K562 (cell line): ENCODE measurements around the gene LBH. TPM values are rescaled to one million over a fixed set of nuclear protein-coding genes. Genes with fewer than 3 reads are reported as not detected.

ENCODE experiments used
- ATAC-seq: fragments of 200-7000 bp; cut with Tn5 transposase; 3 replicates; pipeline ENCODE4 v1.9.1; 2020; ENCODE audit warnings: moderate library complexity
- BruUV-seq: library from RNA; stranded (reverse); fragments of 400-500 nt; replicated peaks from 2 replicates; lab custom pipeline; 2021; lab: Mats Ljungman, UMichigan
- CTCF ChIA-PET: fragments of 300-600 bp; formaldehyde crosslinking; extraction: SDS; loops from one replicate; lab custom pipeline; 2021; ENCODE audit warnings: low intra/inter-chr PET ratio; lab: Yijun Ruan, JAX
- POLR2A ChIA-PET: fragments of 300-600, 350-650 bp; sonication (Branson Sonifier 250); formaldehyde crosslinking; extraction: SDS; loops from one replicate; lab custom pipeline; 2021; ENCODE audit warnings: antibody characterized with exemption, inconsistent platforms; lab: Yijun Ruan, JAX
- DNase-seq, 4 experiments: peaks; one replicate each; pipeline versions ENCODE4 v3.0.0 to v3.0.0-alpha.2; 2011 to 2018; ENCODE audit warnings: low spot score in 3 of 4, mixed read lengths in 3 of 4; ENCODE audit errors: extremely low read depth in 1 of 4
- FAIRE-seq: peaks from 2 replicates; lab custom pipeline; 2011; peaks lifted over from hg19 to GRCh38; lab: Jason Lieb, UNC
- H2AFZ ChIP-seq: 2 replicates; pipeline ENCODE4 v1.6.0; 2011; ENCODE audit warnings: low read depth, low read length, control low read depth, inconsistent platforms
- H3K27ac ChIP-seq: fragments of 200-600 bp; 3 replicates; pipeline ENCODE4 v1.8.0; 2011; ENCODE audit warnings: low read depth, mild to moderate bottlenecking, control low read depth, inconsistent platforms, low read length, moderate library complexity, mixed read lengths; ENCODE audit errors: extremely low read depth
- H3K27me3 ChIP-seq, 2 experiments: fragments of 300-600 bp in 1 of 2; 2 replicates in 1 of 2; 3 replicates in 1 of 2; pipeline versions ENCODE4 v1.6.0 to v1.8.0; 2011; ENCODE audit warnings: inconsistent platforms in 2 of 2, low read length in 2 of 2, mild to moderate bottlenecking in 1 of 2, mixed read lengths in 1 of 2, moderate library complexity in 1 of 2; ENCODE audit not compliant: control insufficient read depth in 2 of 2, insufficient read depth in 2 of 2
- H3K36me3 ChIP-seq: fragments of 300-600 bp; 3 replicates; pipeline ENCODE4 v1.8.0; 2011; ENCODE audit warnings: mild to moderate bottlenecking, low read length, inconsistent platforms; ENCODE audit not compliant: control insufficient read depth, insufficient read depth
- H3K4me1 ChIP-seq, 2 experiments: fragments of 200-600 bp in 1 of 2; replicated peaks in 1 of 2; 2 replicates in 1 of 2; 3 replicates in 1 of 2; pipeline versions ENCODE4 v1.5.1 to v1.8.0; 2011; ENCODE audit warnings: inconsistent platforms in 2 of 2, low read length in 2 of 2, mild to moderate bottlenecking in 1 of 2, mixed read lengths in 1 of 2, moderate library complexity in 1 of 2; ENCODE audit not compliant: control insufficient read depth in 2 of 2, insufficient read depth in 2 of 2
- H3K4me2 ChIP-seq: 2 replicates; pipeline ENCODE4 v1.6.1; 2011; ENCODE audit warnings: low read length, control low read depth, inconsistent platforms, mixed read lengths; ENCODE audit not compliant: insufficient read depth
- H3K4me3 ChIP-seq: fragments of 200-600 bp; sonication (generic), shearing (Covaris generic); 2 replicates; pipeline ENCODE4 v1.5.1; 2016; ENCODE audit warnings: control low read depth, inconsistent platforms
- H3K79me2 ChIP-seq: fragments of 200-600 bp; 3 replicates; pipeline ENCODE4 v1.8.0; 2011; ENCODE audit warnings: low read length, inconsistent platforms; ENCODE audit not compliant: control insufficient read depth, insufficient read depth
- H3K9ac ChIP-seq, 2 experiments: 2 replicates each; pipeline versions ENCODE4 v1.6.0 to v1.6.1; 2011; ENCODE audit warnings: low read depth in 2 of 2, low read length in 2 of 2, control low read depth in 1 of 2, inconsistent platforms in 1 of 2, mild to moderate bottlenecking in 1 of 2, mixed read lengths in 1 of 2; ENCODE audit not compliant: insufficient read depth in 1 of 2
- H3K9me1 ChIP-seq: one replicate; pipeline ENCODE4 v1.6.0; 2011; ENCODE audit warnings: inconsistent platforms, mild to moderate bottlenecking, low read length, moderate library complexity; ENCODE audit not compliant: control insufficient read depth, insufficient read depth
- H3K9me3 ChIP-seq: replicated peaks from 2 replicates; pipeline ENCODE4 v1.5.1; 2011; ENCODE audit warnings: low read depth, low read length, inconsistent platforms; ENCODE audit not compliant: control insufficient read depth, insufficient read depth
- H4K20me1 ChIP-seq: replicated peaks from 2 replicates; pipeline ENCODE4 v1.6.1; 2011; ENCODE audit warnings: low read length, inconsistent platforms, mixed read lengths; ENCODE audit not compliant: control insufficient read depth, insufficient read depth
- ARID2 ChIP-seq: fragments of 450-650 bp; IDR thresholded peaks from 2 replicates; pipeline ENCODE4 v1.6.1; 2017; ENCODE audit warnings: antibody characterized with exemption, mild to moderate bottlenecking
- BCOR ChIP-seq: fragments of 450-650 bp; IDR thresholded peaks from 2 replicates; pipeline ENCODE4 v1.6.1; 2016
- DPF2 ChIP-seq: fragments of 450-650 bp; IDR thresholded peaks from 2 replicates; pipeline ENCODE4 v1.6.1; 2016
- HSF4 ChIP-seq: fragments of 250-450 bp; sonication (Bioruptor Pico); IDR thresholded peaks from 2 replicates; pipeline ENCODE4 v2.1.2; 2022; ENCODE audit warnings: mild to moderate bottlenecking, moderate library complexity, borderline replicate concordance
- NONO ChIP-seq, 2 experiments: fragments of 200-400 bp in 1 of 2; fragments of 450-650 bp in 1 of 2; formaldehyde crosslinking in 1 of 2; IDR thresholded peaks; 2 replicates each; pipeline ENCODE4 v1.6.1; 2017; ENCODE audit warnings: low read depth in 2 of 2, mild to moderate bottlenecking in 2 of 2, moderate library complexity in 2 of 2, low read length in 1 of 2
- RCOR1 ChIP-seq, 2 experiments: IDR thresholded peaks; 2 replicates each; pipeline ENCODE4 v1.6.1; 2012; ENCODE audit warnings: low read depth in 2 of 2, low read length in 2 of 2, borderline replicate concordance in 1 of 2, improper control_type of control experiment in 1 of 2
- SIN3A ChIP-seq, 2 experiments: fragments of 150-350 bp in 1 of 2; IDR thresholded peaks; 2 replicates each; pipeline ENCODE4 v1.6.1; 2011 to 2016; ENCODE audit warnings: borderline replicate concordance in 2 of 2, low read depth in 2 of 2, low read length in 2 of 2, mild to moderate bottlenecking in 2 of 2, moderate library complexity in 2 of 2; ENCODE audit not compliant: control insufficient read depth in 1 of 2
- SRSF1 ChIP-seq: fragments of 200-400 bp; formaldehyde crosslinking; IDR thresholded peaks from 2 replicates; pipeline ENCODE4 v1.6.1; 2017; ENCODE audit warnings: mild to moderate bottlenecking, low read depth, low read length, moderate library complexity
- ZFX ChIP-seq: sonication (generic); formaldehyde crosslinking; IDR thresholded peaks from 2 replicates; pipeline ENCODE4 v1.8.0; 2022; ENCODE audit warnings: mild to moderate bottlenecking, missing genetic modification reagents, moderate library complexity
- WGBS: fragments of 100-300 bp; shearing (Covaris generic); methylation state at CpG from one replicate; pipeline ENCODE4 v1.1.6; 2016; ENCODE audit warnings: low coverage, mixed read lengths; ENCODE audit not compliant: insufficient coverage; ENCODE audit errors: missing lambda C conversion rate; 5-methylcytosine and 5-hydroxymethylcytosine counted together
- in situ Hi-C: fragments of 300-500 bp; cut with MboI; formaldehyde crosslinking; loops from 4 replicates; pipeline ENCODE4 v1.15.0; 2018; ENCODE audit warnings: inconsistent platforms, mixed read lengths
- intact Hi-C: fragments of 100-400 bp; cut with micrococcal nuclease; formaldehyde crosslinking; loops from 2 replicates; pipeline ENCODE4 v1.14.2; 2022
- polyA plus RNA-seq, 8 experiments: library from polyadenylated mRNA; depleted of rRNA in 4 of 8; stranded (reverse) in 5 of 8; unstranded in 3 of 8; fragments of >200 nt; fragmentation: Nextera tagmentation in 2 of 8; fragmentation: Illumina TruSeq in 1 of 8; extraction: Ambion mirVana in 2 of 8; extraction: Trizol in 1 of 8; gene quantifications; 2 replicates each; pipeline versions ENCODE4 v1.2.1 to v1.2.3, GENCODE V29; 2011 to 2014; ENCODE audit warnings: inconsistent platforms in 1 of 8, missing spikeins in 1 of 8
- total RNA-seq, 7 experiments: library from RNA; depleted of rRNA in 6 of 7; stranded (reverse); fragments of >200 nt in 6 of 7; fragmentation: Illumina TruSeq in 2 of 7; extraction: Trizol in 2 of 7; gene quantifications; 2 replicates each; pipeline versions ENCODE4 v1.2.1 to v1.2.3, GENCODE V29; 2011 to 2021; ENCODE audit warnings: low replicate concordance in 1 of 7
- TF ChIP-seq, protein P1 (sequence below): sonication (generic); formaldehyde crosslinking; IDR thresholded peaks from 2 replicates; pipeline ENCODE4 v1.8.0; 2022; ENCODE audit warnings: mild to moderate bottlenecking, missing genetic modification reagents
- TF ChIP-seq, protein P2 (sequence below): fragments of 250-450 bp; sonication (Bioruptor Pico); IDR thresholded peaks from 2 replicates; pipeline ENCODE4 v1.5.0; 2021
- TF ChIP-seq, protein P3 (sequence below): sonication (generic); formaldehyde crosslinking; IDR thresholded peaks from 2 replicates; pipeline ENCODE4 v1.8.1; 2023; ENCODE audit warnings: missing genetic modification reagents, mild to moderate bottlenecking, borderline replicate concordance

LBH gene
- total and polyA plus RNA-seq, 9 of the 15 experiments (the other 6 are each of a cell fraction or from before 2014, with no cell fraction given), result 3.1 to 13.4 (median 7.4) TPM

DNA sequence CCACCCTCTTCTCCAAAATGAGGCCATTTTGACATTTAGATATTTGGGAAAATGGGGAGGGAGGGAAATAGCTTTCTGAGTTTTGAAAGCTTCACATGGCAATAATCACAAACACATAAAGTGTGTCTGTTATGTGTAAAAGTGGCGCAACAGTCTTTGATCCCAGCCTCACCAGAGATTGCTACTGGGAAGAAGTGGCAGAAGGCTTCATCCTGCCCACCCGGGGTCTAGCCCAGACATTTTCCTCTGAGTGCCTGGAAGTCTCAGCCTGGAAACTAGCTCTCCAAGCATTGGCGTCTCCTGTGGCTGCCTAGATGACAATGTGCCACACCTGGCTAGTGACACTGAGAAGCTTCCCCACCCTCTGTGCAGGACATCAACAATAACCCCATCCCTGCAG, 1.7 kb upstream of the LBH start:
- peaks cover 25 to 33% of the 10 kb centered on the region in 2 experiments; a peak in 4 of 5 replicates for H3K4me1 ChIP-seq
- H3K9ac ChIP-seq, result no peak overlapping the region; a peak in 1 of 4 replicates
- H3K36me3 ChIP-seq, result peaks cover 1% of the 10 kb centered on the region; the same call in 1 of the 3 replicates
- ATAC-seq (no peak), DNase-seq (no peak), FAIRE-seq (no peak)
- no peak overlapping the region for H3K4me3 ChIP-seq
- no peak overlapping the region for H3K27ac ChIP-seq
- peaks cover 10% of the 10 kb centered on the region; the same call in 1 of the 2 replicates for H4K20me1 ChIP-seq
- H3K4me2 ChIP-seq, result no peak overlapping the region
- H3K9me1 ChIP-seq, result no peaks in the 10 kb centered on the region
- in situ Hi-C loops, result no loop called here
- no peak overlapping the region for H2AFZ ChIP-seq
- peaks cover 10% of the 10 kb centered on the region for H3K79me2 ChIP-seq
- BruUV-seq, result no TSS peak
- ChIA-PET CTCF (no interaction called here), POLR2A (interaction anchor here (0.9 to 3.2 kb wide), 6 partner anchors 9 to 62 kb away, joined by 3 to 13 read pairs (median 5); no protein-coding TSS in a partner anchor)
- no peaks in the 10 kb centered on the region; a peak in 1 of 5 replicates for H3K27me3 ChIP-seq
- WGBS, result 89% methylated on average over 3 of the region's 3 CpGs
- intact Hi-C loops, result no loop called here
- no peaks in the 10 kb centered on the region for H3K9me3 ChIP-seq
- TF ChIP-seq ARID2 (no peak), NONO (IDR thresholded peaks at IDR 0.05; ENCODE audit: low read depth in 2 of 2, low read length in 1 of 2) (no peak), SRSF1 (no peak), SIN3A (IDR thresholded peaks at IDR 0.05; ENCODE audit: borderline replicate concordance in 2 of 2, control insufficient read depth in 1 of 2, low read depth in 2 of 2, low read length in 2 of 2) (no peak), BCOR (no peak), ZFX (CRISPR knock-in tag) (no peak), HSF4 (CRISPR knock-in tag) (no peak), DPF2 (no peak), RCOR1 (IDR thresholded peaks at IDR 0.05; ENCODE audit: borderline replicate concordance in 1 of 2, low read depth in 2 of 2, low read length in 2 of 2) (no peak)
- TF ChIP-seq, protein P1, sequence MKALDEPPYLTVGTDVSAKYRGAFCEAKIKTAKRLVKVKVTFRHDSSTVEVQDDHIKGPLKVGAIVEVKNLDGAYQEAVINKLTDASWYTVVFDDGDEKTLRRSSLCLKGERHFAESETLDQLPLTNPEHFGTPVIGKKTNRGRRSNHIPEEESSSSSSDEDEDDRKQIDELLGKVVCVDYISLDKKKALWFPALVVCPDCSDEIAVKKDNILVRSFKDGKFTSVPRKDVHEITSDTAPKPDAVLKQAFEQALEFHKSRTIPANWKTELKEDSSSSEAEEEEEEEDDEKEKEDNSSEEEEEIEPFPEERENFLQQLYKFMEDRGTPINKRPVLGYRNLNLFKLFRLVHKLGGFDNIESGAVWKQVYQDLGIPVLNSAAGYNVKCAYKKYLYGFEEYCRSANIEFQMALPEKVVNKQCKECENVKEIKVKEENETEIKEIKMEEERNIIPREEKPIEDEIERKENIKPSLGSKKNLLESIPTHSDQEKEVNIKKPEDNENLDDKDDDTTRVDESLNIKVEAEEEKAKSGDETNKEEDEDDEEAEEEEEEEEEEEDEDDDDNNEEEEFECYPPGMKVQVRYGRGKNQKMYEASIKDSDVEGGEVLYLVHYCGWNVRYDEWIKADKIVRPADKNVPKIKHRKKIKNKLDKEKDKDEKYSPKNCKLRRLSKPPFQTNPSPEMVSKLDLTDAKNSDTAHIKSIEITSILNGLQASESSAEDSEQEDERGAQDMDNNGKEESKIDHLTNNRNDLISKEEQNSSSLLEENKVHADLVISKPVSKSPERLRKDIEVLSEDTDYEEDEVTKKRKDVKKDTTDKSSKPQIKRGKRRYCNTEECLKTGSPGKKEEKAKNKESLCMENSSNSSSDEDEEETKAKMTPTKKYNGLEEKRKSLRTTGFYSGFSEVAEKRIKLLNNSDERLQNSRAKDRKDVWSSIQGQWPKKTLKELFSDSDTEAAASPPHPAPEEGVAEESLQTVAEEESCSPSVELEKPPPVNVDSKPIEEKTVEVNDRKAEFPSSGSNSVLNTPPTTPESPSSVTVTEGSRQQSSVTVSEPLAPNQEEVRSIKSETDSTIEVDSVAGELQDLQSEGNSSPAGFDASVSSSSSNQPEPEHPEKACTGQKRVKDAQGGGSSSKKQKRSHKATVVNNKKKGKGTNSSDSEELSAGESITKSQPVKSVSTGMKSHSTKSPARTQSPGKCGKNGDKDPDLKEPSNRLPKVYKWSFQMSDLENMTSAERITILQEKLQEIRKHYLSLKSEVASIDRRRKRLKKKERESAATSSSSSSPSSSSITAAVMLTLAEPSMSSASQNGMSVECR, result no peak
- TF ChIP-seq, protein P2, sequence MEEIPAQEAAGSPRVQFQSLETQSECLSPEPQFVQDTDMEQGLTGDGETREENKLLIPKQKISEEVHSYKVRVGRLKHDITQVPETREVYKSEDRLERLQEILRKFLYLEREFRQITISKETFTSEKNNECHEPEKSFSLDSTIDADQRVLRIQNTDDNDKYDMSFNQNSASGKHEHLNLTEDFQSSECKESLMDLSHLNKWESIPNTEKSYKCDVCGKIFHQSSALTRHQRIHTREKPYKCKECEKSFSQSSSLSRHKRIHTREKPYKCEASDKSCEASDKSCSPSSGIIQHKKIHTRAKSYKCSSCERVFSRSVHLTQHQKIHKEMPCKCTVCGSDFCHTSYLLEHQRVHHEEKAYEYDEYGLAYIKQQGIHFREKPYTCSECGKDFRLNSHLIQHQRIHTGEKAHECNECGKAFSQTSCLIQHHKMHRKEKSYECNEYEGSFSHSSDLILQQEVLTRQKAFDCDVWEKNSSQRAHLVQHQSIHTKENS, result no peak
- TF ChIP-seq, protein P3, sequence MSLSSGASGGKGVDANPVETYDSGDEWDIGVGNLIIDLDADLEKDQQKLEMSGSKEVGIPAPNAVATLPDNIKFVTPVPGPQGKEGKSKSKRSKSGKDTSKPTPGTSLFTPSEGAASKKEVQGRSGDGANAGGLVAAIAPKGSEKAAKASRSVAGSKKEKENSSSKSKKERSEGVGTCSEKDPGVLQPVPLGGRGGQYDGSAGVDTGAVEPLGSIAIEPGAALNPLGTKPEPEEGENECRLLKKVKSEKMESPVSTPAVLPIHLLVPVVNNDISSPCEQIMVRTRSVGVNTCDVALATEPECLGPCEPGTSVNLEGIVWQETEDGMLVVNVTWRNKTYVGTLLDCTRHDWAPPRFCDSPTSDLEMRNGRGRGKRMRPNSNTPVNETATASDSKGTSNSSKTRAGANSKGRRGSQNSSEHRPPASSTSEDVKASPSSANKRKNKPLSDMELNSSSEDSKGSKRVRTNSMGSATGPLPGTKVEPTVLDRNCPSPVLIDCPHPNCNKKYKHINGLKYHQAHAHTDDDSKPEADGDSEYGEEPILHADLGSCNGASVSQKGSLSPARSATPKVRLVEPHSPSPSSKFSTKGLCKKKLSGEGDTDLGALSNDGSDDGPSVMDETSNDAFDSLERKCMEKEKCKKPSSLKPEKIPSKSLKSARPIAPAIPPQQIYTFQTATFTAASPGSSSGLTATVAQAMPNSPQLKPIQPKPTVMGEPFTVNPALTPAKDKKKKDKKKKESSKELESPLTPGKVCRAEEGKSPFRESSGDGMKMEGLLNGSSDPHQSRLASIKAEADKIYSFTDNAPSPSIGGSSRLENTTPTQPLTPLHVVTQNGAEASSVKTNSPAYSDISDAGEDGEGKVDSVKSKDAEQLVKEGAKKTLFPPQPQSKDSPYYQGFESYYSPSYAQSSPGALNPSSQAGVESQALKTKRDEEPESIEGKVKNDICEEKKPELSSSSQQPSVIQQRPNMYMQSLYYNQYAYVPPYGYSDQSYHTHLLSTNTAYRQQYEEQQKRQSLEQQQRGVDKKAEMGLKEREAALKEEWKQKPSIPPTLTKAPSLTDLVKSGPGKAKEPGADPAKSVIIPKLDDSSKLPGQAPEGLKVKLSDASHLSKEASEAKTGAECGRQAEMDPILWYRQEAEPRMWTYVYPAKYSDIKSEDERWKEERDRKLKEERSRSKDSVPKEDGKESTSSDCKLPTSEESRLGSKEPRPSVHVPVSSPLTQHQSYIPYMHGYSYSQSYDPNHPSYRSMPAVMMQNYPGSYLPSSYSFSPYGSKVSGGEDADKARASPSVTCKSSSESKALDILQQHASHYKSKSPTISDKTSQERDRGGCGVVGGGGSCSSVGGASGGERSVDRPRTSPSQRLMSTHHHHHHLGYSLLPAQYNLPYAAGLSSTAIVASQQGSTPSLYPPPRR, result no peak
